Fibroblast of mammary gland (primary cell): ENCODE data around the gene SEMA3B.
A peak's percentile ranks its signal among the peaks of the same experiment; 100 is the strongest.
"Not testable (repeated sequence)": the region's sequence is repeated elsewhere in the genome, so short reads cannot be mapped to it uniquely, and the experiment has no call there.

Experiments used
- DNase-seq: peaks from one replicate; pipeline ENCODE4 v3.0.0-alpha.2; 2010; ENCODE audit warnings: low read depth
- H3K4me3 ChIP-seq: 2 replicates; pipeline ENCODE4 v1.5.1; 2011; ENCODE audit warnings: low read depth, mild to moderate bottlenecking, low read length, moderate library complexity; ENCODE audit not compliant: control insufficient read depth
- TF ChIP-seq, protein P1 (sequence below): conservative IDR thresholded peaks from 2 replicates; pipeline ENCODE4 v1.5.1; 2011; ENCODE audit warnings: low read depth, low read length, inconsistent platforms; ENCODE audit not compliant: control insufficient read depth, insufficient read depth

Gene SEMA3B

DNA sequence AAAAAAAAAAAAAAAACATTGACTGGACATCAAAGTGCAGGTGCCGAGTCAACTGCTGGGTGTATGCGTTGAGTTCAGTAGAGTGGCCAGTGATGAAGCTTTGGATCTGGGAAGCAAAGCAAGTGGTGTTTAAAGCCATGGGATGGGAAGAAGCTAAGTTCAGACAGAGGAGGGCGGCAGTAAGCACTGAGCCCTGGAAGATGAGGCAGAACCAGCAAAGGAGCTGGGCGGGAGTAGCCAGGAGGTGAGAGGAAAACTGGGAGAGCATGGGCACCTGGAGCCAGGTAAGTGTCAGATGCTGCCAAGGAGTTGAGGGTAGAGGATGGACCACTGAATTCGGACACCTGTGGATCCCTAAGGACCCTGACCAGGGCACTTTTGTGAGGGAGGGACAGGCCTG lies 44.3 kb upstream of the SEMA3B start:
- no peak for DNase-seq
- H3K4me3 ChIP-seq: no peak overlapping the region
- TF ChIP-seq, protein P1, sequence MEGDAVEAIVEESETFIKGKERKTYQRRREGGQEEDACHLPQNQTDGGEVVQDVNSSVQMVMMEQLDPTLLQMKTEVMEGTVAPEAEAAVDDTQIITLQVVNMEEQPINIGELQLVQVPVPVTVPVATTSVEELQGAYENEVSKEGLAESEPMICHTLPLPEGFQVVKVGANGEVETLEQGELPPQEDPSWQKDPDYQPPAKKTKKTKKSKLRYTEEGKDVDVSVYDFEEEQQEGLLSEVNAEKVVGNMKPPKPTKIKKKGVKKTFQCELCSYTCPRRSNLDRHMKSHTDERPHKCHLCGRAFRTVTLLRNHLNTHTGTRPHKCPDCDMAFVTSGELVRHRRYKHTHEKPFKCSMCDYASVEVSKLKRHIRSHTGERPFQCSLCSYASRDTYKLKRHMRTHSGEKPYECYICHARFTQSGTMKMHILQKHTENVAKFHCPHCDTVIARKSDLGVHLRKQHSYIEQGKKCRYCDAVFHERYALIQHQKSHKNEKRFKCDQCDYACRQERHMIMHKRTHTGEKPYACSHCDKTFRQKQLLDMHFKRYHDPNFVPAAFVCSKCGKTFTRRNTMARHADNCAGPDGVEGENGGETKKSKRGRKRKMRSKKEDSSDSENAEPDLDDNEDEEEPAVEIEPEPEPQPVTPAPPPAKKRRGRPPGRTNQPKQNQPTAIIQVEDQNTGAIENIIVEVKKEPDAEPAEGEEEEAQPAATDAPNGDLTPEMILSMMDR: no peak

DNA sequence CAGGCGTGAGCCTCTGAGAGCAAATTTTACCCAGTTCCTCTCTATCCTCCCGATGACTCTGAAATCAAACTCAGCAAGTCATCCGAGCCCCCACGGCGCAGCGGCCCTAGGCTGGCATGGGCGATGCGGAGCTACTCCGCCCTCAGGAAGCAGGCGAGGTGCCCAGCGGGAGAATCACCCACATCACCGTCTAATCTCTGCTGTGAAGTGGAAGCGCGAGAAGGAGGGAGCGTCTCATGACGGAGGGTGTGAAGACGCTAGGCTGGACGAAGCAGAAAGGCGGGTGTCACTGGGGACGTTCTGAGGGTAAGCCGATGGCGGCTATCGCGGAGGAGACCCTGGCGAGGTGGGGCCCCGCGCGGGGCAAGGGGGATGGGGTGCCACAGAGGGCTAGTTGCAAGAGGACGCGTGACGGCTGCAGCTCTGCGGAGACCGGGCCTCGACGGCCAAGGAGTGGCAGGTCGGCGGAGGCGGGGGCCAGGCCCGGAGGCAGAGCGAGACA lies 42.0 kb upstream of the SEMA3B start:
- DNase-seq: peak; percentile 39
- TF ChIP-seq, protein P1: no peak
- peak overlapping the region; percentile 55 for H3K4me3 ChIP-seq

DNA sequence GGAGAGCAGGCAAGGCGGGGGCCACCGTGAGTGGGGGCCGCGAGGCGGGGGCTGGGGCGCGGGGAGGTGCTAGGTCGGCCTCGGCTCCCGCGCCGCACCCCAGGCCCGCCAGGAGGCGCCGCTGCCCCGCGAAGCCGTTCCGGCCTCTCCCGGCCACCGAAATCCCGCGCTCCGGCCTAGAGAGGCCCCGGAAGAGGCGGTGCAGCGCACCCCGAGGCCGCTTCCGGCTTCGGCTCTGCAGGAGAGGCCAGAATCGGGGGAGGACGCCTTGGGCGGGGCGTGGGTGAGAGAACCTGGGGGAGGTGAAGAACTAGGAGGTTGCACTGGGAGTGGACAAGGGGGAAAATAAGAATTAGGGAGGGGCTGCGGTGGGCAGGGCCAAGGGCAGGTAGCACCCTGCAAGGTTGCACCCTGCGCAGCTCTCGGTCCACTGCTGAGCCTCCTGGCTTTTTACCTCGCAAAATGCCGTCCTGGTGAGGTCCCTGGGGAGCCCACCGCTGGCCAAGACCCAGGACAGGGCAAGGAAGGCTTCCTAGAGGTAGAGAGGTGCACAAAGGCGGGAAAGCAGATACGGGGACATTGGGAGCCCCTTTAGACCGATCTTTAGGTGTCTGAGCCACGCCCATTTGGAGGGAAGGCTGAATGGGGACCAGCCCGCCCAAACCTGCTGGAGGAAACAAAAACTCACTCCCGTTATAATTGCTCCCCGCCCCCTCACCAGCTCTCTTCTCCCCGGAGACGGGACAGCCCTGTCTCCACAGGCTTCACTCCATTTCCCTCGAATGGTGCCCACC lies 41.4 kb upstream of the SEMA3B start:
- peak overlapping the region; percentile 84 for H3K4me3 ChIP-seq
- DNase-seq: peak; percentile 80

GRCh38 chr3:50228184-50228763 lies 40.7 kb upstream of the SEMA3B start:
- not testable (repeated sequence) for DNase-seq
- peak overlapping the region; percentile 84 for H3K4me3 ChIP-seq

More for the DNA sequence above, 41.4 kb upstream of the SEMA3B start:
- TF ChIP-seq, protein P1: no peak

DNA sequence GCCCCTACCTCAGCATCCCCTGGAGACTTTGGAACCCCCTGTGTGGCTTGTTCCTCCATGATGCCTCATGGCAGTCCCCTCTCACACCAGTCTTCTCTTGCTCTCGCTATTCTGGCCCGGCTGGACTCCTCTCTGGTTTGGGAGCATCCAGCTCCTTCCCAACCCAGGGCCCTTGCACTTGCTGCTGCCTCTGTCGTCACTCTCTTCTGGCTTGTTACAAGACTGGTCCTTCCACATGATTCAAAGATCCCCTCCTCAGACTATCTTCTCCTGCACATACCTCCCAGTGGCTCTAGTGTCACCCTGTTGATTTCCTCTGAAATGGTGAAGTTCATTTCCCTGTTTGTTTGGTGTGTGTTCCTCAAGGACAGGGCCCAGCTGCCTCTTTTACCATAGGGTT lies 39.5 kb upstream of the SEMA3B start:
- H3K4me3 ChIP-seq: no peak overlapping the region
- TF ChIP-seq, protein P1: no peak
- no peak for DNase-seq

GRCh38 chr3:50230104-50230793 lies 38.7 kb upstream of the SEMA3B start:
- TF ChIP-seq, protein P1: no peak
- no peak overlapping the region for H3K4me3 ChIP-seq
- no peak for DNase-seq

DNA sequence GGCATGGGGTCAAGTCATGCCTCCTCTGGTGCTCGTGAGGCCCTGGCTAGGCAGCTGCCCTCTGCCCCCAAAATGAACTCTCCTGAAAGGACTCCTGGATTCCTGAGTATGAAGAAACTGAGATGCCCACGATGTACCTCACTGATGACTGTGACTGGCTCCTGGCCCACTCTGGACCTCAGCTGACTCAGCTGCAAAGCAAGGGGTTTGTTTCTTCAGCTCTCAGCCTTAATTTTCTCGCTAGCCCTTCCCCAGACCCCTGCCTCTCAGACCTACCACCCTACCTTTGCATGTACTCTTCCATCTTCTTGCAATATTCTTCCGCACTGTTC lies 38.2 kb upstream of the SEMA3B start:
- H3K4me3 ChIP-seq: no peak overlapping the region
- peak; percentile 51 for DNase-seq
- TF ChIP-seq, protein P1: no peak
